IPS-20b (cell line): Measurements from ENCODE around the gene XG.
"Not testable (repeated sequence)": the region's sequence is repeated elsewhere in the genome, so short reads cannot be mapped to it uniquely, and the experiment has no call there.

ENCODE experiments used
- H3K27ac ChIP-seq: one replicate; pipeline ENCODE4 v1.5.1; 2013; ENCODE audit warnings: low read length
- H3K27me3 ChIP-seq: 2 replicates; pipeline ENCODE4 v1.6.1; 2013; ENCODE audit warnings: mild to moderate bottlenecking, low read length, inconsistent platforms; ENCODE audit not compliant: insufficient read depth
- H3K36me3 ChIP-seq: 2 replicates; pipeline ENCODE4 v1.6.1; 2013; ENCODE audit warnings: low read depth, mild to moderate bottlenecking, inconsistent platforms, low read length, moderate library complexity; ENCODE audit not compliant: insufficient read depth
- H3K4me1 ChIP-seq: 2 replicates; pipeline ENCODE4 v1.6.1; 2013; ENCODE audit warnings: mild to moderate bottlenecking, control low read depth, inconsistent platforms, low read length, moderate library complexity; ENCODE audit not compliant: insufficient read depth
- H3K4me3 ChIP-seq: 2 replicates; pipeline ENCODE4 v1.5.1; 2013; ENCODE audit warnings: mild to moderate bottlenecking, low read length, inconsistent platforms
- H3K9ac ChIP-seq: 2 replicates; pipeline ENCODE4 v1.6.1; 2013; ENCODE audit warnings: low read depth, mild to moderate bottlenecking, inconsistent platforms, low read length, moderate library complexity
- H3K9me3 ChIP-seq: 2 replicates; pipeline ENCODE4 v1.6.1; 2013; ENCODE audit warnings: mild to moderate bottlenecking, low read depth, low read length, inconsistent platforms; ENCODE audit not compliant: insufficient read depth

Gene XG

DNA sequence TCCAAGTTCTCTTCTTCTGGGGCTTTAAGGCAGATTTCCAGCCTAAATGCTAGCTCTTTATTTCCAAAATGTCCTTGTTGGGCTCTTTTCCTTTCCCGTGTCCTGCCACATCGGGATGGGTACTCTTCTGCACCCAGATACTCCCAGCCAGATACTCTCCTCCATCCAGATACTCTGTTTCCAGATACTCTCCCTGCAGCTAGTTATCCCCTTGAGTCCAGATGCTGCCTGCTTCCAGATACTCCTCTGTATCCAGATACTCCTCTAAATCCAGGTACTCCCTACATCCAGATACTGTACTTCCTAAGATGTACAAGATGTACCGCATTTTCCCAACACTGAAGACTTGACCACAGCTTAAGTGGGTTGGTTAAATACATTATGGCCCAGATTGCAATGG lies 10.5 kb upstream of the XG start:
- Histone ChIP-seq H3K9me3 (no peaks in the 10 kb centered on the region), H3K27ac (no peak overlapping the region), H3K4me3 (no peak overlapping the region), H3K27me3 (no peaks in the 10 kb centered on the region), H3K36me3 (peaks cover 5% of the 10 kb centered on the region; the same call in 1 of the 2 replicates), H3K9ac (no peak overlapping the region), H3K4me1 (no peaks in the 10 kb centered on the region)

DNA sequence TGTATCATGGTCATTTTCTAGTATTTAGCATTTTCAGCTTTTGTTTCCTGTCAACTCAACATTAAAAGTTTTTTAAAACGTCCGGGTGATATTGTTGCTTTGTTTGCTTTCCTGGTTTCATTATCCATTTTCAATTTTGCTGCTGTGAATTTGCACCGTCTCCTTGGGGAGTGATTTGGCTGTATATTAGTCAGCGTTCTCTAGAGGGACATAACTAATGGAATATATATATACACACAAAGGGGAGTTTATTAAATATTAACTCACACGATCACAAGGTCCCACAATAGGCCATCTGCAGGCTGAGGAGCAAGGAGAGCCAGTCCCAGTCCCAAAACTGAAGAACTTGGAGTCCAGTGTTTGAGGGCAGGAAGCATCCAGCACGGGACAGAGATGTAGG lies 5.6 kb upstream of the XG start:
- not testable (repeated sequence) for H3K36me3 ChIP-seq, H3K9me3 ChIP-seq, H3K4me1 ChIP-seq, H3K27me3 ChIP-seq, H3K9ac ChIP-seq, H3K4me3 ChIP-seq, H3K27ac ChIP-seq

GRCh38 chrX:2748171-2748814 lies 3.5 kb upstream of the XG start:
- no peak overlapping the region for H3K27ac ChIP-seq
- H3K4me1 ChIP-seq, result no peaks in the 10 kb centered on the region
- no peaks in the 10 kb centered on the region for H3K36me3 ChIP-seq
- no peak overlapping the region for H3K4me3 ChIP-seq
- H3K9me3 ChIP-seq, result no peaks in the 10 kb centered on the region
- no peak overlapping the region for H3K9ac ChIP-seq
- H3K27me3 ChIP-seq, result no peaks in the 10 kb centered on the region

DNA sequence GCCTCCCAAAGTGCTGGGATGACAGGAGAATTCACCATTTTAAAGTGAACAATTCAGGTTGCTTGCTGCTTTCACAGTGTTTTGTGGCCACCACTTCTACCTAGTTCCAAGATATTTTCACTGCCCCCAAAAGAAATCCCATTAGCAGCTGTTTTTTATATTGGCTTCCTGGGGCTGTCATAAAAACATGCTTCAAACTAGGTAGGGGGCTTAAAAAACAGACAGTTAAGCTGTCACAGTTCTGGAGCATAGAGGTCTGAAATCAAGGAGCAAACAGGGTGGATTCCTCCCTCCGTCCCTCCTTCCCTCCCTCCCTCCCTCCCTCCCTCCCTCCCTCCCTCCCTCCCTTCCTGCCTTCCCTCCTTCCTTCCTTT lies 3.0 kb upstream of the XG start:
- no peaks in the 10 kb centered on the region for H3K27me3 ChIP-seq
- H3K9me3 ChIP-seq, result no peaks in the 10 kb centered on the region
- H3K27ac ChIP-seq, result no peak overlapping the region
- no peaks in the 10 kb centered on the region for H3K4me1 ChIP-seq
- no peak overlapping the region for H3K9ac ChIP-seq
- H3K4me3 ChIP-seq, result no peak overlapping the region
- H3K36me3 ChIP-seq, result no peaks in the 10 kb centered on the region

GRCh38 chrX:2751291-2751690 lies 549 bp upstream of the XG start:
- H3K9ac ChIP-seq, result no peak overlapping the region
- H3K27me3 ChIP-seq, result no peaks in the 10 kb centered on the region
- H3K9me3 ChIP-seq, result no peaks in the 10 kb centered on the region
- no peak overlapping the region for H3K4me3 ChIP-seq
- H3K27ac ChIP-seq, result no peak overlapping the region
- H3K36me3 ChIP-seq, result no peaks in the 10 kb centered on the region
- H3K4me1 ChIP-seq, result no peaks in the 10 kb centered on the region

- H3K27me3 ChIP-seq, H3K9ac ChIP-seq, H3K27ac ChIP-seq, H3K4me1 ChIP-seq, H3K9me3 ChIP-seq, H3K36me3 ChIP-seq, H3K4me3 ChIP-seq: not testable (repeated sequence)
Observed at GRCh38 chrX:2752441-2752840, 601 bp downstream of the XG start.

- not testable (repeated sequence) for H3K36me3 ChIP-seq, H3K9ac ChIP-seq, H3K4me3 ChIP-seq, H3K9me3 ChIP-seq, H3K4me1 ChIP-seq, H3K27me3 ChIP-seq, H3K27ac ChIP-seq
Observed at GRCh38 chrX:2755163-2755715, 3.4 kb downstream of the XG start.

DNA sequence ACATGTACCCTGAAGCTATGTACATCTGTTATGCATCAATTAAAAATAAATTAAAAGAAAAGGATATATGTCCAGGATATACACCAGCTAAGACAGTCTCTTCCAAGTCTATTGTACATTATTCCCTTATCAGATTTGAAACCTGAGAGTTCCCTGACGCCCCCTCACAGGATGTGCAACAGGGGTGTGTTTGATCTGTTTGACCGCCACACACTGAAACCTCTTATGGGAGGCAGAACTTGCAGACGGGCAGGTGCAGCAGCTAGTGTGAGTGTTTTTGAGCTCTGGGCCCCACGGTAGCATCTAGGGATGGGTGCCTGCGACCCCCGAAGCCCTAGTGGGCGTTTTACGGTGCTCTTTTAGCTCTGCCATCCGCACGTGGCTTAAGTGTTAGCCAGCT lies 4.7 kb downstream of the XG start:
- Histone ChIP-seq H3K4me3 (no peak overlapping the region), H3K27me3 (no peaks in the 10 kb centered on the region), H3K9me3 (no peaks in the 10 kb centered on the region), H3K27ac (no peak overlapping the region), H3K9ac (no peak overlapping the region), H3K36me3 (no peaks in the 10 kb centered on the region), H3K4me1 (no peaks in the 10 kb centered on the region)

DNA sequence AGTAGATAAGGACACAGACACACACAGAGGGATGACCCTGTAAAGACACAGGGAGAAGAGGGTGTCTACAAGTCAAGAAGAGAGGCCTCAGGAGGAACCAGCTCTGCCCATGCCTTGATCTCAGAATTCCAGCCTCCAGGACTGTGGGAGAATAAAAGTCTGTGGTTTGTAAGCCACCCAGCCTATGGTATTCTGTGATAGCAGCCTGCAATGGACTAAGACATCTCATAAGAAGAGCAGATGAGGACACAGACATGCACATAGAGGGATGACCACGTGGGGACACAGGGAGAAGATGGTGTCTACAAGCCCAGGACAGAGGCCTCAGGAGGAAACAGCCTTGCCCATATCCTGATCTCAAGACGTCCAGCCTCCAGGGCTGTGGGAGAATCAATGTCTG lies 9.4 kb downstream of the XG start:
- no peaks in the 10 kb centered on the region for H3K9me3 ChIP-seq
- H3K27ac ChIP-seq, result no peak overlapping the region
- H3K4me3 ChIP-seq, result no peak overlapping the region
- H3K4me1 ChIP-seq, result no peaks in the 10 kb centered on the region
- H3K9ac ChIP-seq, result no peak overlapping the region
- no peaks in the 10 kb centered on the region for H3K36me3 ChIP-seq
- no peaks in the 10 kb centered on the region for H3K27me3 ChIP-seq

GRCh38 chrX:2762671-2763070 lies 10.8 kb downstream of the XG start:
- H3K9ac ChIP-seq, H3K27me3 ChIP-seq, H3K27ac ChIP-seq, H3K4me3 ChIP-seq, H3K9me3 ChIP-seq, H3K36me3 ChIP-seq, H3K4me1 ChIP-seq: not testable (repeated sequence)

GRCh38 chrX:2764766-2765548 lies 13.1 kb downstream of the XG start:
- not testable (repeated sequence) for H3K9me3 ChIP-seq, H3K27me3 ChIP-seq, H3K36me3 ChIP-seq, H3K9ac ChIP-seq, H3K4me1 ChIP-seq, H3K27ac ChIP-seq, H3K4me3 ChIP-seq

GRCh38 chrX:2765549-2765830 lies 13.7 kb downstream of the XG start:
- Histone ChIP-seq H3K4me3 (no peak overlapping the region), H3K27me3 (no peaks in the 10 kb centered on the region), H3K9ac (no peak overlapping the region), H3K9me3 (no peaks in the 10 kb centered on the region), H3K27ac (no peak overlapping the region), H3K36me3 (no peaks in the 10 kb centered on the region), H3K4me1 (no peaks in the 10 kb centered on the region)
